GM23338 (cell line): ENCODE data around the gene ABCF1. TPM values are rescaled to one million over a fixed set of nuclear protein-coding genes. Genes with fewer than 3 reads are reported as not detected.

Experiments
- ATAC-seq: fragments of 200-7000 bp; cut with Tn5 transposase; 3 replicates; pipeline ENCODE4 v1.9.1; 2020
- DNase-seq: peaks from one replicate; pipeline ENCODE4 v3.0.0-alpha.2; 2015; ENCODE audit warnings: low spot score
- H2AFZ ChIP-seq: fragments of 200-600 bp; sonication (generic); 2 replicates; pipeline ENCODE4 v1.8.0; 2016; ENCODE audit warnings: antibody characterized with exemption, mild to moderate bottlenecking, moderate library complexity
- H3F3A ChIP-seq: fragments of 200-600 bp; sonication (generic); replicated peaks from 2 replicates; pipeline ENCODE4 v1.8.0; 2017; ENCODE audit warnings: antibody characterized with exemption, mixed run types, low read depth
- H3K27ac ChIP-seq: fragments of 200-600 bp; sonication (generic); 2 replicates; pipeline ENCODE4 v1.6.1; 2016; ENCODE audit warnings: low read depth
- H3K27me3 ChIP-seq: fragments of 200-600 bp; sonication (generic); 2 replicates; pipeline ENCODE4 v1.8.0; 2016; ENCODE audit warnings: mild to moderate bottlenecking, mixed run types, moderate library complexity; ENCODE audit not compliant: insufficient read depth
- H3K36me3 ChIP-seq: fragments of 200-600 bp; sonication (generic); 2 replicates; pipeline ENCODE4 v1.8.0; 2016; ENCODE audit warnings: mild to moderate bottlenecking; ENCODE audit not compliant: insufficient read depth
- H3K4me1 ChIP-seq: fragments of 200-600 bp; sonication (generic); 2 replicates; pipeline ENCODE4 v1.8.0; 2016; ENCODE audit warnings: mild to moderate bottlenecking, moderate library complexity; ENCODE audit not compliant: insufficient read depth
- H3K4me2 ChIP-seq: fragments of 200-600 bp; sonication (generic); 2 replicates; pipeline ENCODE4 v1.7.1; 2017; ENCODE audit warnings: mixed run types
- H3K4me3 ChIP-seq: fragments of 200-600 bp; sonication (generic); 2 replicates; pipeline ENCODE4 v1.6.1; 2016; ENCODE audit warnings: mixed run types
- H3K79me2 ChIP-seq: fragments of 200-600 bp; sonication (generic); replicated peaks from 2 replicates; pipeline ENCODE4 v1.8.0; 2017; ENCODE audit warnings: mild to moderate bottlenecking; ENCODE audit not compliant: insufficient read depth
- H3K9me2 ChIP-seq: fragments of 200-600 bp; sonication (generic); 2 replicates; pipeline ENCODE4 v1.8.0; 2017; ENCODE audit not compliant: insufficient read depth
- H4K20me1 ChIP-seq: fragments of 200-600 bp; sonication (generic); replicated peaks from 2 replicates; pipeline ENCODE4 v1.8.0; 2017; ENCODE audit warnings: mild to moderate bottlenecking; ENCODE audit not compliant: insufficient read depth
- H3K27ac Mint-ChIP-seq: 2 replicates; pipeline ENCODE4 v1.8.0; 2020; ENCODE audit warnings: inconsistent platforms, mild to moderate bottlenecking, moderate library complexity, mixed read lengths
- H3K27me3 Mint-ChIP-seq: 3 replicates; pipeline ENCODE4 v1.8.0; 2022; ENCODE audit warnings: low read depth, mild to moderate bottlenecking, moderate library complexity, mixed read lengths, inconsistent platforms; ENCODE audit not compliant: insufficient read depth, poor library complexity
- H3K36me3 Mint-ChIP-seq: 3 replicates; pipeline ENCODE4 v1.8.0; 2021; ENCODE audit warnings: low read depth, mild to moderate bottlenecking, inconsistent platforms, moderate library complexity, mixed read lengths
- H3K4me1 Mint-ChIP-seq: 3 replicates; pipeline ENCODE4 v1.8.0; 2020; ENCODE audit warnings: mild to moderate bottlenecking, inconsistent platforms, mixed read lengths
- H3K4me3 Mint-ChIP-seq: 3 replicates; pipeline ENCODE4 v1.8.0; 2021; ENCODE audit warnings: moderate library complexity, mild to moderate bottlenecking, inconsistent platforms, mixed read lengths
- H3K9me3 Mint-ChIP-seq: 3 replicates; pipeline ENCODE4 v1.8.0; 2020; ENCODE audit warnings: moderate library complexity, mild to moderate bottlenecking, inconsistent platforms, mixed read lengths
- CREB1 ChIP-seq: fragments of 250-450 bp; sonication (Bioruptor Pico); IDR thresholded peaks from 2 replicates; pipeline ENCODE4 v1.5.0; 2020; ENCODE audit warnings: low read depth, mild to moderate bottlenecking, moderate library complexity
- CTCF ChIP-seq, 2 experiments: fragments of 200-600 bp in 1 of 2; sonication (generic) in 1 of 2; conservative IDR thresholded peaks; 2 replicates each; pipeline versions ENCODE4 v1.5.1 to v1.6.1; 2016 to 2017; ENCODE audit warnings: antibody characterized with exemption in 2 of 2, low read depth in 2 of 2, mild to moderate bottlenecking in 2 of 2, moderate library complexity in 1 of 2
- ETS1 ChIP-seq: IDR thresholded peaks from 2 replicates; pipeline ENCODE4 v1.6.1; 2016; ENCODE audit warnings: antibody characterized with exemption
- EZH2 ChIP-seq: fragments of 200-600 bp; sonication (generic); IDR thresholded peaks from one replicate; pipeline ENCODE4 v1.8.0; 2017; ENCODE audit warnings: antibody characterized with exemption, mild to moderate bottlenecking, low read depth; ENCODE audit not compliant: unreplicated experiment
- EZH2phosphoT487 ChIP-seq: fragments of 200-600 bp; sonication (generic); IDR thresholded peaks from one replicate; pipeline ENCODE4 v1.8.1; 2018; ENCODE audit warnings: antibody characterized with exemption; ENCODE audit not compliant: unreplicated experiment
- JUNB ChIP-seq: IDR thresholded peaks from one replicate; pipeline ENCODE4 v1.6.1; 2016; ENCODE audit warnings: antibody characterized with exemption; ENCODE audit not compliant: unreplicated experiment
- NANOG ChIP-seq: IDR thresholded peaks from 2 replicates; pipeline ENCODE4 v1.6.1; 2016; ENCODE audit warnings: antibody characterized with exemption, borderline replicate concordance
- REST ChIP-seq: IDR thresholded peaks from one replicate; pipeline ENCODE4 v1.6.1; 2018; ENCODE audit warnings: antibody characterized with exemption; ENCODE audit not compliant: unreplicated experiment
- STAT1 ChIP-seq: IDR thresholded peaks from one replicate; pipeline ENCODE4 v1.6.1; 2016; ENCODE audit warnings: antibody characterized with exemption; ENCODE audit not compliant: unreplicated experiment
- ZNF114 ChIP-seq: fragments of 250-450 bp; sonication (Bioruptor Pico); IDR thresholded peaks from 2 replicates; pipeline ENCODE4 v1.5.0; 2020; ENCODE audit warnings: mild to moderate bottlenecking, moderate library complexity
- polyA plus RNA-seq: library from polyadenylated mRNA; unstranded; fragments of >200 nt; fragmentation: Nextera tagmentation; extraction: Ambion mirVana; gene quantifications from 2 replicates; pipeline ENCODE4 v1.2.1, GENCODE V29; 2016
- total RNA-seq: library from RNA; depleted of rRNA; stranded (reverse); fragments of >200 nt; shearing (Covaris generic); gene quantifications from 2 replicates; pipeline ENCODE4 v1.2.3, GENCODE V29; 2014

ABCF1 gene
- total and polyA plus RNA-seq, 2 experiments from 2014 or later = 92.6 to 244 TPM

GRCh38 chr6:30611150-30611855 lies 40.1 kb downstream of the ABCF1 start:
- H3K4me3 Mint-ChIP-seq = no peak overlapping the region; the same call in 2 of the 3 replicates
- Histone ChIP-seq H3K9me2 (no peaks in the 10 kb centered on the region), H4K20me1 (peaks cover 23% of the 10 kb centered on the region), H3F3A (peaks cover 6% of the 10 kb centered on the region; the same call in 1 of the 2 replicates), H3K4me2 (no peak overlapping the region), H3K27ac (no peak overlapping the region), H3K4me3 (no peak overlapping the region), H3K36me3 (peaks cover 44% of the 10 kb centered on the region), H2AFZ (no peak overlapping the region), H3K27me3 (no peaks in the 10 kb centered on the region), H3K4me1 (peaks cover 13% of the 10 kb centered on the region; the same call in 1 of the 2 replicates), H3K79me2 (peaks cover 39% of the 10 kb centered on the region)
- H3K27me3 Mint-ChIP-seq = peaks cover 32% of the 10 kb centered on the region
- peaks cover 32% of the 10 kb centered on the region for H3K4me1 Mint-ChIP-seq
- no peak overlapping the region for H3K27ac Mint-ChIP-seq
- DNase-seq = no peak
- peaks cover 96% of the 10 kb centered on the region for H3K36me3 Mint-ChIP-seq
- no peak for ATAC-seq
- H3K9me3 Mint-ChIP-seq = peaks cover 9% of the 10 kb centered on the region; the same call in 2 of the 3 replicates
- TF ChIP-seq NANOG (no peak), REST (no peak)

- H3K27me3 Mint-ChIP-seq = peaks cover 37% of the 10 kb centered on the region
- DNase-seq (no peak), ATAC-seq (no peak)
- H3K4me3 Mint-ChIP-seq = no peak overlapping the region
- Histone ChIP-seq H3K27me3 (no peaks in the 10 kb centered on the region), H4K20me1 (peaks cover 17% of the 10 kb centered on the region), H3K4me2 (no peak overlapping the region), H3K4me1 (peaks cover 13% of the 10 kb centered on the region; the same call in 1 of the 2 replicates), H3K27ac (no peak overlapping the region), H2AFZ (no peak overlapping the region), H3K36me3 (peaks cover 42% of the 10 kb centered on the region), H3F3A (peaks cover 7% of the 10 kb centered on the region; the same call in 1 of the 2 replicates), H3K79me2 (peaks cover 43% of the 10 kb centered on the region), H3K9me2 (no peaks in the 10 kb centered on the region), H3K4me3 (no peak overlapping the region)
- H3K4me1 Mint-ChIP-seq = peaks cover 33% of the 10 kb centered on the region
- no peak overlapping the region for H3K27ac Mint-ChIP-seq
- H3K9me3 Mint-ChIP-seq = peaks cover 13% of the 10 kb centered on the region; the same call in 2 of the 3 replicates
- no peak for TF ChIP-seq STAT1
- no peak for TF ChIP-seq NANOG
- TF ChIP-seq CTCF (conservative IDR thresholded peaks at IDR 0.05; ENCODE audit: low read depth in 2 of 2) = no peak
- no peak for TF ChIP-seq JUNB
- no peak for TF ChIP-seq ZNF114 (CRISPR knock-in tag)
- no peak for TF ChIP-seq EZH2
- TF ChIP-seq ETS1 = no peak
- no peak for TF ChIP-seq CREB1
- no peak for TF ChIP-seq EZH2phosphoT487
- TF ChIP-seq REST = no peak
- H3K36me3 Mint-ChIP-seq = peaks cover 96% of the 10 kb centered on the region
Measured at GRCh38 chr6:30611856-30612194, 40.6 kb downstream of the ABCF1 start.
